ENCODE data around the gene THRA. TPM values are rescaled to one million over a fixed set of nuclear protein-coding genes. Genes with fewer than 3 reads are reported as not detected.

Gene THRA
- total and polyA plus RNA-seq, 9 of the 15 experiments (the other 6 are each of a cell fraction or from before 2014, with no cell fraction given): 0.34 to 23.4 (median 12.7) TPM

DNA sequence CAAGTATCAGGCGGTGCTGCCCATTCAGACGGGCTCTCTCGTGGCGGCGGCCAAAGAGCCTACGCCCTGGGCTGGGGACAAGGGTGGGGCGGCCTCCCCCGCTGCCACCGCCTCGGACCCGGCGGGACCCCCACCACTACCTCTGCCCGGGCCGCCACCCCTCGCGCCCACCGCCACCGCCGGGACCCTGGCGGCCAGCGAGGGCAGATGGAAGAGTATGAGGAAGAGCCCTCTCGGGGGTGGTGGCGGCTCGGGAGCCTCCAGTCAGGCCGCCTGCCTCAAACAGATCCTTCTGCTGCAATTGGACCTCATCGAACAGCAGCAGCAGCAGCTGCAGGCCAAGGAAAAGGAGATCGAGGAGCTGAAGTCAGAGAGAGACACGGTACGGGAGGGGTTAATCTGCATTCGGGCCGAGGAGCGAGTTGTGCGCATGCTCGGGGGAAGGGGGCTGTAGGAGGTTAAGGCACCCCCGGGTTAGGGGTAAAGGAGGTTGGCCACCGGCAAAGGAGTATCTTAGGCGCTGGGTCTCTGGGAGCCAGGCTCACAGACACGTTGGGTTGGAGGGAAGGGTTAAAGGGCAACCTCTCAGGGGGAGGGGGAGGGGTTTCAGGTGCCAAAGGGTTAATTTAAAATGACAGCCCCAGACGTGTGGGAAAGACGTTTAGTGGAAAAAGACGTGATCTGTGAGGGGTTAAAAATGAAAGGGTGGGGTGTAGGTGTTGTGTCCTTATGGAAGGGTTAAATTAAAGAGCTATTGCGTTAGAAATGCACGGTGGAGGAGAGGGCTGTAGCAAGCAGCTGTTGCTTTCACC lies 60.4 kb downstream of the THRA start (continued):
- TF ChIP-seq TGIF2 (CRISPR knock-in tag; IDR thresholded peaks at IDR 0.05) (no peak), ZNF354B (CRISPR knock-in tag; IDR thresholded peaks at IDR 0.05) (no peak), ZNF583 (CRISPR knock-in tag; IDR thresholded peaks at IDR 0.05) (no peak), PPARD (CRISPR knock-in tag; IDR thresholded peaks at IDR 0.05) (no peak), CBFB (CRISPR knock-in tag; IDR thresholded peaks at IDR 0.05) (no peak), NFATC3 (IDR thresholded peaks at IDR 0.05) (no peak), TSC22D4 (tag; IDR thresholded peaks at IDR 0.05) (no peak), IRF2 (CRISPR knock-in tag; IDR thresholded peaks at IDR 0.05) (no peak), ZNF274 (IDR thresholded peaks at IDR 0.05; ENCODE audit: borderline replicate concordance, low read depth, low read length) (no peak), LARP7 (IDR thresholded peaks at IDR 0.05) (peak; percentile 34; the same call in 1 of the 2 replicates), EP400 (IDR thresholded peaks at IDR 0.05) (peak; percentile 57; the same call in 1 of the 2 replicates), ZNF695 (CRISPR knock-in tag; IDR thresholded peaks at IDR 0.05) (no peak), ZNF445 (CRISPR knock-in tag; IDR thresholded peaks at IDR 0.05; ENCODE audit: low read depth) (no peak), KAT7 (CRISPR knock-in tag; IDR thresholded peaks at IDR 0.05; ENCODE audit: borderline replicate concordance) (no peak), CHCHD3 (CRISPR knock-in tag; IDR thresholded peaks at IDR 0.05) (no peak), RBBP5 (IDR thresholded peaks at IDR 0.05; ENCODE audit: borderline replicate concordance, insufficient read depth, low read length, poor library complexity, severe bottlenecking) (no peak), VEZF1 (CRISPR knock-in tag; IDR thresholded peaks at IDR 0.05) (no peak; the same call in 1 of the 2 replicates), POLR2AphosphoS2 (IDR thresholded peaks at IDR 0.05; ENCODE audit: low read length) (no peak; the same call in 1 of the 2 replicates), NR2F6 (CRISPR knock-in tag; IDR thresholded peaks at IDR 0.05) (no peak)
- TF ChIP-seq, protein P1, sequence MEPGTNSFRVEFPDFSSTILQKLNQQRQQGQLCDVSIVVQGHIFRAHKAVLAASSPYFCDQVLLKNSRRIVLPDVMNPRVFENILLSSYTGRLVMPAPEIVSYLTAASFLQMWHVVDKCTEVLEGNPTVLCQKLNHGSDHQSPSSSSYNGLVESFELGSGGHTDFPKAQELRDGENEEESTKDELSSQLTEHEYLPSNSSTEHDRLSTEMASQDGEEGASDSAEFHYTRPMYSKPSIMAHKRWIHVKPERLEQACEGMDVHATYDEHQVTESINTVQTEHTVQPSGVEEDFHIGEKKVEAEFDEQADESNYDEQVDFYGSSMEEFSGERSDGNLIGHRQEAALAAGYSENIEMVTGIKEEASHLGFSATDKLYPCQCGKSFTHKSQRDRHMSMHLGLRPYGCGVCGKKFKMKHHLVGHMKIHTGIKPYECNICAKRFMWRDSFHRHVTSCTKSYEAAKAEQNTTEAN (CRISPR knock-in tag; IDR thresholded peaks at IDR 0.05): no peak
- TF ChIP-seq, protein P2, sequence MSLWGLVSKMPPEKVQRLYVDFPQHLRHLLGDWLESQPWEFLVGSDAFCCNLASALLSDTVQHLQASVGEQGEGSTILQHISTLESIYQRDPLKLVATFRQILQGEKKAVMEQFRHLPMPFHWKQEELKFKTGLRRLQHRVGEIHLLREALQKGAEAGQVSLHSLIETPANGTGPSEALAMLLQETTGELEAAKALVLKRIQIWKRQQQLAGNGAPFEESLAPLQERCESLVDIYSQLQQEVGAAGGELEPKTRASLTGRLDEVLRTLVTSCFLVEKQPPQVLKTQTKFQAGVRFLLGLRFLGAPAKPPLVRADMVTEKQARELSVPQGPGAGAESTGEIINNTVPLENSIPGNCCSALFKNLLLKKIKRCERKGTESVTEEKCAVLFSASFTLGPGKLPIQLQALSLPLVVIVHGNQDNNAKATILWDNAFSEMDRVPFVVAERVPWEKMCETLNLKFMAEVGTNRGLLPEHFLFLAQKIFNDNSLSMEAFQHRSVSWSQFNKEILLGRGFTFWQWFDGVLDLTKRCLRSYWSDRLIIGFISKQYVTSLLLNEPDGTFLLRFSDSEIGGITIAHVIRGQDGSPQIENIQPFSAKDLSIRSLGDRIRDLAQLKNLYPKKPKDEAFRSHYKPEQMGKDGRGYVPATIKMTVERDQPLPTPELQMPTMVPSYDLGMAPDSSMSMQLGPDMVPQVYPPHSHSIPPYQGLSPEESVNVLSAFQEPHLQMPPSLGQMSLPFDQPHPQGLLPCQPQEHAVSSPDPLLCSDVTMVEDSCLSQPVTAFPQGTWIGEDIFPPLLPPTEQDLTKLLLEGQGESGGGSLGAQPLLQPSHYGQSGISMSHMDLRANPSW (CRISPR knock-in tag; IDR thresholded peaks at IDR 0.05): no peak
- TF ChIP-seq, protein P3, sequence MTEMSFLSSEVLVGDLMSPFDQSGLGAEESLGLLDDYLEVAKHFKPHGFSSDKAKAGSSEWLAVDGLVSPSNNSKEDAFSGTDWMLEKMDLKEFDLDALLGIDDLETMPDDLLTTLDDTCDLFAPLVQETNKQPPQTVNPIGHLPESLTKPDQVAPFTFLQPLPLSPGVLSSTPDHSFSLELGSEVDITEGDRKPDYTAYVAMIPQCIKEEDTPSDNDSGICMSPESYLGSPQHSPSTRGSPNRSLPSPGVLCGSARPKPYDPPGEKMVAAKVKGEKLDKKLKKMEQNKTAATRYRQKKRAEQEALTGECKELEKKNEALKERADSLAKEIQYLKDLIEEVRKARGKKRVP (CRISPR knock-in tag; IDR thresholded peaks at IDR 0.05): no peak

Measured in K562 (cell line).